GM12878 (cell line): ENCODE results near the gene EPHB1. TPM values are rescaled to one million over a fixed set of nuclear protein-coding genes. Genes with fewer than 3 reads are reported as not detected.

Source experiments
- ATAC-seq: fragments of 200-7000 bp; cut with Tn5 transposase; 3 replicates; pipeline ENCODE4 v1.9.1; 2020; ENCODE audit warnings: mild to moderate bottlenecking, moderate library complexity
- BruUV-seq: library from RNA; stranded (reverse); fragments of 400-500 nt; replicated peaks from 2 replicates; lab custom pipeline; 2021; lab: Mats Ljungman, UMichigan
- CTCF ChIA-PET: fragments of 300-600 bp; sonication (Branson Sonifier 250); formaldehyde crosslinking; extraction: SDS; loops from one replicate; lab custom pipeline; 2021; ENCODE audit warnings: inconsistent platforms; lab: Yijun Ruan, JAX
- POLR2A ChIA-PET: fragments of 350-600 bp; formaldehyde crosslinking; extraction: SDS; loops from one replicate; lab custom pipeline; 2021; ENCODE audit warnings: inconsistent platforms; lab: Charles Lee
- RAD21 ChIA-PET: fragments of 300-600 bp; sonication (Branson Sonifier 250); formaldehyde crosslinking; loops from one replicate; lab custom pipeline; 2023; ENCODE audit warnings: antibody characterized with exemption; ENCODE audit not compliant: unreplicated experiment; lab: Charles Lee
- SMC1A ChIA-PET: fragments of 300-600 bp; sonication (Branson Sonifier 250); formaldehyde crosslinking; loops from one replicate; lab custom pipeline; 2023; ENCODE audit not compliant: unreplicated experiment, uncharacterized antibody; lab: Charles Lee
- DNase-seq: peaks from one replicate; pipeline ENCODE4 v3.0.0-alpha.2; 2011; ENCODE audit warnings: low read depth, low spot score
- FAIRE-seq: peaks from 3 replicates; lab custom pipeline; 2011; peaks lifted over from hg19 to GRCh38; lab: Jason Lieb, UNC
- H2AFZ ChIP-seq: 2 replicates; pipeline ENCODE4 v1.6.0; 2011; ENCODE audit warnings: low read depth, low read length, control low read depth; ENCODE audit not compliant: control insufficient read depth
- H3K27ac ChIP-seq: 2 replicates; pipeline ENCODE4 v1.5.1; 2011; ENCODE audit warnings: control low read depth; ENCODE audit not compliant: control insufficient read depth, insufficient read depth
- H3K27me3 ChIP-seq, 2 experiments: replicated peaks in 1 of 2; 2 replicates each; pipeline versions ENCODE4 v1.6.0 to v1.6.1; 2011; ENCODE audit warnings: low read length in 1 of 2; ENCODE audit not compliant: control insufficient read depth in 2 of 2, insufficient read depth in 2 of 2
- H3K36me3 ChIP-seq, 2 experiments: 2 replicates each; pipeline ENCODE4 v1.5.1; 2011; ENCODE audit warnings: low read length in 1 of 2; ENCODE audit not compliant: control insufficient read depth in 2 of 2, insufficient read depth in 2 of 2
- H3K4me1 ChIP-seq: 2 replicates; pipeline ENCODE4 v1.6.1; 2011; ENCODE audit warnings: mild to moderate bottlenecking, low read length, moderate library complexity, mixed read lengths; ENCODE audit not compliant: control insufficient read depth, insufficient read depth
- H3K4me2 ChIP-seq: 2 replicates; pipeline ENCODE4 v1.6.0; 2011; ENCODE audit warnings: control low read depth; ENCODE audit not compliant: control insufficient read depth, insufficient read depth
- H3K4me3 ChIP-seq: fragments of 200-600 bp; sonication (generic); 2 replicates; pipeline ENCODE4 v1.5.1; 2016
- H3K79me2 ChIP-seq: 2 replicates; pipeline ENCODE4 v1.6.0; 2011; ENCODE audit warnings: low read length; ENCODE audit not compliant: control insufficient read depth, insufficient read depth
- H3K9ac ChIP-seq: 2 replicates; pipeline ENCODE4 v1.8.0; 2011; ENCODE audit warnings: low read length, control low read depth, mixed read lengths; ENCODE audit not compliant: control insufficient read depth, insufficient read depth
- H3K9me3 ChIP-seq: replicated peaks from 3 replicates; pipeline ENCODE4 v1.5.1; 2011; ENCODE audit warnings: mild to moderate bottlenecking, low read length; ENCODE audit not compliant: control insufficient read depth, insufficient read depth
- H4K20me1 ChIP-seq: 2 replicates; pipeline ENCODE4 v1.6.0; 2011; ENCODE audit not compliant: control insufficient read depth, insufficient read depth
- ATF7 ChIP-seq: fragments of 450-650 bp; IDR thresholded peaks from 2 replicates; pipeline ENCODE4 v1.6.1; 2016; ENCODE audit warnings: low read depth, mild to moderate bottlenecking
- BHLHE40 ChIP-seq, 2 experiments: fragments of 450-650 bp in 1 of 2; IDR thresholded peaks; 2 replicates each; pipeline ENCODE4 v1.6.1; 2011 to 2017; ENCODE audit warnings: low read depth in 2 of 2, borderline replicate concordance in 1 of 2, improper control_type of control experiment in 1 of 2, low read length in 1 of 2, mild to moderate bottlenecking in 1 of 2
- CREM ChIP-seq: IDR thresholded peaks from 2 replicates; pipeline ENCODE4 v1.6.1; 2014; ENCODE audit warnings: antibody characterized with exemption, low read depth
- MEF2B ChIP-seq: fragments of 450-650 bp; IDR thresholded peaks from 2 replicates; pipeline ENCODE4 v1.6.1; 2018; ENCODE audit warnings: mild to moderate bottlenecking, moderate library complexity; ENCODE audit not compliant: partially characterized antibody, poor library complexity, severe bottlenecking
- MTA2 ChIP-seq: fragments of 450-650 bp; IDR thresholded peaks from 2 replicates; pipeline ENCODE4 v1.6.1; 2016; ENCODE audit warnings: low read depth, mild to moderate bottlenecking, moderate library complexity
- NR2C1 ChIP-seq: fragments of 450-650 bp; IDR thresholded peaks from 2 replicates; pipeline ENCODE4 v1.6.1; 2017; ENCODE audit warnings: antibody characterized with exemption, mild to moderate bottlenecking, moderate library complexity
- SIX5 ChIP-seq: IDR thresholded peaks from 2 replicates; pipeline ENCODE4 v1.6.1; 2011; ENCODE audit warnings: mild to moderate bottlenecking, low read depth, low read length, moderate library complexity; ENCODE audit not compliant: severe bottlenecking
- SREBF1 ChIP-seq: IDR thresholded peaks from 2 replicates; pipeline ENCODE4 v1.6.1; 2012; ENCODE audit warnings: mild to moderate bottlenecking, low read length
- YY1 ChIP-seq: IDR thresholded peaks from 2 replicates; pipeline ENCODE4 v1.6.1; 2011; ENCODE audit warnings: low read depth, mild to moderate bottlenecking, low read length
- ZNF24 ChIP-seq: fragments of 450-650 bp; IDR thresholded peaks from 2 replicates; pipeline ENCODE4 v1.6.1; 2017; ENCODE audit warnings: antibody characterized with exemption, mild to moderate bottlenecking
- WGBS: methylation state at CpG from one replicate; pipeline ENCODE4 v1.1.6; 2016; ENCODE audit warnings: low lambda C conversion rate; ENCODE audit not compliant: insufficient replicate concordance, insufficient coverage; ENCODE audit errors: missing lambda C conversion rate; 5-methylcytosine and 5-hydroxymethylcytosine counted together
- in situ Hi-C: fragments of 300-500 bp; cut with MboI; formaldehyde crosslinking; loops from 9 replicates; pipeline ENCODE4 v1.14.3; 2018; ENCODE audit warnings: mixed read lengths
- intact Hi-C: fragments of 100-400 bp; cut with micrococcal nuclease; formaldehyde crosslinking; loops from one replicate; pipeline ENCODE4 v1.14.2; 2022; ENCODE audit not compliant: unreplicated experiment
- polyA plus RNA-seq, 11 experiments: library from polyadenylated mRNA; depleted of rRNA in 4 of 11; unstranded in 6 of 11; stranded (reverse) in 5 of 11; fragments of >200 nt; fragmentation: Nextera tagmentation in 4 of 11; fragmentation: Illumina TruSeq in 1 of 11; extraction: Ambion mirVana in 4 of 11; extraction: Trizol in 1 of 11; gene quantifications; 1 replicate in 1 of 11; 2 replicates in 10 of 11; pipeline versions ENCODE4 v1.2.1 to v1.2.3, GENCODE V29; 2011 to 2016; ENCODE audit warnings: inconsistent platforms in 2 of 11, missing spikeins in 2 of 11, low read depth in 1 of 11
- total RNA-seq, 4 experiments: library from RNA; depleted of rRNA in 3 of 4; stranded (reverse); fragments of >200 nt in 3 of 4; fragmentation: Illumina TruSeq in 1 of 4; extraction: Trizol in 1 of 4; gene quantifications; 2 replicates each; pipeline versions ENCODE4 v1.2.1 to v1.2.3, GENCODE V29; 2013 to 2021
- TF ChIP-seq, protein P1 (sequence below): fragments of 450-650 bp; IDR thresholded peaks from 2 replicates; pipeline ENCODE4 v1.6.1; 2017; ENCODE audit warnings: mild to moderate bottlenecking, low read depth, inconsistent platforms; ENCODE audit not compliant: poor library complexity, severe bottlenecking
- TF ChIP-seq, protein P2 (sequence below): fragments of 450-650 bp; IDR thresholded peaks from 2 replicates; pipeline ENCODE4 v1.6.1; 2017; ENCODE audit warnings: mild to moderate bottlenecking, moderate library complexity
- TF ChIP-seq, protein P3 (sequence below): IDR thresholded peaks from 2 replicates; pipeline ENCODE4 v1.6.1; 2011; ENCODE audit warnings: low read depth, low read length, improper control_type of control experiment, borderline replicate concordance
- TF ChIP-seq, protein P4 (sequence below): fragments of 450-650 bp; IDR thresholded peaks from 2 replicates; pipeline ENCODE4 v1.6.1; 2017; ENCODE audit warnings: low read depth, mild to moderate bottlenecking, moderate library complexity

Gene EPHB1
- total and polyA plus RNA-seq, 10 of the 15 experiments (the other 5 are each of a cell fraction or from before 2014, with no cell fraction given) = 0.33 to 23.8 (median 1.2) TPM

DNA sequence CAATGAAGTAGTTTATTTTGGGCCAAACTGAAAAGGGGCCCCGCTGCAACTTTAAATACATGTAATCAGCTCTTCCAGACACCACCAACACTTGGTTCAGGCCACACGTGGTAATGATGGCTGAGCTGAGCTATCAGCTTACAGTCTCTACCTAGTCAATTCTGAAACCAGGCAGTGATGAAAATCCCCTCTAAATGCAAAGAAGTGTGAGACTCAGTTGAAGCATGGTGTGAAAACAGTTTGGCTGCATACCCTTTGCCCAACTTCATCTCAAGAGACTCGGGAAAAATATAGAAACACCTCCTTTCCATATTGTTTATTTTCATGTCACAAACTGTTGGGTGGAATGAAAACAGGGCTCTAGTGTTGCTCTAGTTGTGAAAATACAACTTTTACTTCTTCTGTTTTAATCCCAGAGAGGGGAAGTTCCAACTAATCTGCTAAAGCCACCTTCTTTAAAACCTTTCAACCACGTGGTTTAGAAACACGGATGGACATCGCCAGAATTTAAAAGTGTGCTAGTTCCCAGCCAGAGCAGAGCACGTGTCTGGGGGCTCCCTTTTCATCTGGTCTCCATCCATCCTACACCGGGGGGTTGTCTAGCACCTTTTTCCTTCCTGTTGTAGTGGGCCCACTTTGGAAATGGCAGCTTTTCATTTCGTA, 229.1 kb downstream of the EPHB1 start:
- Histone ChIP-seq H3K4me2 (peak overlapping the region; percentile 15), H3K27me3 (no peaks in the 10 kb centered on the region), H3K79me2 (no peaks in the 10 kb centered on the region), H3K9me3 (no peaks in the 10 kb centered on the region), H3K4me1 (peaks cover 1% of the 10 kb centered on the region; the same call in 1 of the 2 replicates), H3K36me3 (no peaks in the 10 kb centered on the region), H3K9ac (no peak overlapping the region), H3K27ac (peak overlapping the region; percentile 48), H4K20me1 (no peaks in the 10 kb centered on the region), H3K4me3 (no peak overlapping the region), H2AFZ (peak overlapping the region; percentile 43)
- ATAC-seq = peak; percentile 99
- WGBS = 26% methylated on average over 9 of the region's 9 CpGs
- POLR2A ChIA-PET = interaction anchor here (1.2 kb wide), 1 partner anchor 120 kb away, joined by 3 read pairs; no protein-coding TSS in a partner anchor
- RAD21 ChIA-PET = interaction anchor here (0.7 to 2.6 kb wide), 7 partner anchors 68 to 228 kb away, joined by 3 to 18 read pairs (median 5); partner anchors contain the start of gene EPHB1
- SMC1A ChIA-PET = interaction anchor here (0.7 to 2.3 kb wide), 14 partner anchors 17 to 476 kb away, joined by 3 to 8 read pairs (median 4); partner anchors contain the start of gene EPHB1
- no TSS peak for BruUV-seq
- intact Hi-C loops (no loop called here), in situ Hi-C loops (no loop called here)
- peak; percentile 60 for DNase-seq
- CTCF ChIA-PET = no interaction called here
- peak; percentile 61 for FAIRE-seq
- TF ChIP-seq BHLHE40 (IDR thresholded peaks at IDR 0.05; ENCODE audit: borderline replicate concordance in 1 of 2, low read depth in 2 of 2, low read length in 1 of 2) (peak; percentile 30 to 38; a peak in 2 of 4 replicates), MTA2 (peak; percentile 54), ZNF24 (no peak), SREBF1 (0 out of 2 replicates have a peak, but pooled peaks have one; percentile 4), YY1 (peak; percentile 32; the same call in 1 of the 2 replicates), ATF7 (peak; percentile 73), MEF2B (no peak), CREM (no peak), NR2C1 (no peak), SIX5 (no peak)
- TF ChIP-seq, protein P1, sequence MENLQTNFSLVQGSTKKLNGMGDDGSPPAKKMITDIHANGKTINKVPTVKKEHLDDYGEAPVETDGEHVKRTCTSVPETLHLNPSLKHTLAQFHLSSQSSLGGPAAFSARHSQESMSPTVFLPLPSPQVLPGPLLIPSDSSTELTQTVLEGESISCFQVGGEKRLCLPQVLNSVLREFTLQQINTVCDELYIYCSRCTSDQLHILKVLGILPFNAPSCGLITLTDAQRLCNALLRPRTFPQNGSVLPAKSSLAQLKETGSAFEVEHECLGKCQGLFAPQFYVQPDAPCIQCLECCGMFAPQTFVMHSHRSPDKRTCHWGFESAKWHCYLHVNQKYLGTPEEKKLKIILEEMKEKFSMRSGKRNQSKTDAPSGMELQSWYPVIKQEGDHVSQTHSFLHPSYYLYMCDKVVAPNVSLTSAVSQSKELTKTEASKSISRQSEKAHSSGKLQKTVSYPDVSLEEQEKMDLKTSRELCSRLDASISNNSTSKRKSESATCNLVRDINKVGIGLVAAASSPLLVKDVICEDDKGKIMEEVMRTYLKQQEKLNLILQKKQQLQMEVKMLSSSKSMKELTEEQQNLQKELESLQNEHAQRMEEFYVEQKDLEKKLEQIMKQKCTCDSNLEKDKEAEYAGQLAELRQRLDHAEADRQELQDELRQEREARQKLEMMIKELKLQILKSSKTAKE = peak; percentile 70
- TF ChIP-seq, protein P2, sequence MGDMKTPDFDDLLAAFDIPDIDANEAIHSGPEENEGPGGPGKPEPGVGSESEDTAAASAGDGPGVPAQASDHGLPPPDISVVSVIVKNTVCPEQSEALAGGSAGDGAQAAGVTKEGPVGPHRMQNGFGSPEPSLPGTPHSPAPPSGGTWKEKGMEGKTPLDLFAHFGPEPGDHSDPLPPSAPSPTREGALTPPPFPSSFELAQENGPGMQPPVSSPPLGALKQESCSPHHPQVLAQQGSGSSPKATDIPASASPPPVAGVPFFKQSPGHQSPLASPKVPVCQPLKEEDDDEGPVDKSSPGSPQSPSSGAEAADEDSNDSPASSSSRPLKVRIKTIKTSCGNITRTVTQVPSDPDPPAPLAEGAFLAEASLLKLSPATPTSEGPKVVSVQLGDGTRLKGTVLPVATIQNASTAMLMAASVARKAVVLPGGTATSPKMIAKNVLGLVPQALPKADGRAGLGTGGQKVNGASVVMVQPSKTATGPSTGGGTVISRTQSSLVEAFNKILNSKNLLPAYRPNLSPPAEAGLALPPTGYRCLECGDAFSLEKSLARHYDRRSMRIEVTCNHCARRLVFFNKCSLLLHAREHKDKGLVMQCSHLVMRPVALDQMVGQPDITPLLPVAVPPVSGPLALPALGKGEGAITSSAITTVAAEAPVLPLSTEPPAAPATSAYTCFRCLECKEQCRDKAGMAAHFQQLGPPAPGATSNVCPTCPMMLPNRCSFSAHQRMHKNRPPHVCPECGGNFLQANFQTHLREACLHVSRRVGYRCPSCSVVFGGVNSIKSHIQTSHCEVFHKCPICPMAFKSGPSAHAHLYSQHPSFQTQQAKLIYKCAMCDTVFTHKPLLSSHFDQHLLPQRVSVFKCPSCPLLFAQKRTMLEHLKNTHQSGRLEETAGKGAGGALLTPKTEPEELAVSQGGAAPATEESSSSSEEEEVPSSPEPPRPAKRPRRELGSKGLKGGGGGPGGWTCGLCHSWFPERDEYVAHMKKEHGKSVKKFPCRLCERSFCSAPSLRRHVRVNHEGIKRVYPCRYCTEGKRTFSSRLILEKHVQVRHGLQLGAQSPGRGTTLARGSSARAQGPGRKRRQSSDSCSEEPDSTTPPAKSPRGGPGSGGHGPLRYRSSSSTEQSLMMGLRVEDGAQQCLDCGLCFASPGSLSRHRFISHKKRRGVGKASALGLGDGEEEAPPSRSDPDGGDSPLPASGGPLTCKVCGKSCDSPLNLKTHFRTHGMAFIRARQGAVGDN = peak; percentile 80
- TF ChIP-seq, protein P3, sequence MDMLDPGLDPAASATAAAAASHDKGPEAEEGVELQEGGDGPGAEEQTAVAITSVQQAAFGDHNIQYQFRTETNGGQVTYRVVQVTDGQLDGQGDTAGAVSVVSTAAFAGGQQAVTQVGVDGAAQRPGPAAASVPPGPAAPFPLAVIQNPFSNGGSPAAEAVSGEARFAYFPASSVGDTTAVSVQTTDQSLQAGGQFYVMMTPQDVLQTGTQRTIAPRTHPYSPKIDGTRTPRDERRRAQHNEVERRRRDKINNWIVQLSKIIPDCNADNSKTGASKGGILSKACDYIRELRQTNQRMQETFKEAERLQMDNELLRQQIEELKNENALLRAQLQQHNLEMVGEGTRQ = peak; percentile 36; the same call in 1 of the 2 replicates
- TF ChIP-seq, protein P4, sequence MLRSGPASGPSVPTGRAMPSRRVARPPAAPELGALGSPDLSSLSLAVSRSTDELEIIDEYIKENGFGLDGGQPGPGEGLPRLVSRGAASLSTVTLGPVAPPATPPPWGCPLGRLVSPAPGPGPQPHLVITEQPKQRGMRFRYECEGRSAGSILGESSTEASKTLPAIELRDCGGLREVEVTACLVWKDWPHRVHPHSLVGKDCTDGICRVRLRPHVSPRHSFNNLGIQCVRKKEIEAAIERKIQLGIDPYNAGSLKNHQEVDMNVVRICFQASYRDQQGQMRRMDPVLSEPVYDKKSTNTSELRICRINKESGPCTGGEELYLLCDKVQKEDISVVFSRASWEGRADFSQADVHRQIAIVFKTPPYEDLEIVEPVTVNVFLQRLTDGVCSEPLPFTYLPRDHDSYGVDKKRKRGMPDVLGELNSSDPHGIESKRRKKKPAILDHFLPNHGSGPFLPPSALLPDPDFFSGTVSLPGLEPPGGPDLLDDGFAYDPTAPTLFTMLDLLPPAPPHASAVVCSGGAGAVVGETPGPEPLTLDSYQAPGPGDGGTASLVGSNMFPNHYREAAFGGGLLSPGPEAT = peak; percentile 85; the same call in 1 of the 2 replicates
